CD4-positive, alpha-beta T cell treated with Interleukin-4 for 1 hour (primary cell): ENCODE data around the gene PIP5K1B.

Source experiments
- DNase-seq, 2 donors: peaks; one replicate each; pipeline ENCODE4 v3.0.0-alpha.2; 2020 to 2022

PIP5K1B gene

GRCh38 chr9:68925175-68925574, 220.1 kb downstream of the PIP5K1B start:
- DNase-seq: no peak

DNA sequence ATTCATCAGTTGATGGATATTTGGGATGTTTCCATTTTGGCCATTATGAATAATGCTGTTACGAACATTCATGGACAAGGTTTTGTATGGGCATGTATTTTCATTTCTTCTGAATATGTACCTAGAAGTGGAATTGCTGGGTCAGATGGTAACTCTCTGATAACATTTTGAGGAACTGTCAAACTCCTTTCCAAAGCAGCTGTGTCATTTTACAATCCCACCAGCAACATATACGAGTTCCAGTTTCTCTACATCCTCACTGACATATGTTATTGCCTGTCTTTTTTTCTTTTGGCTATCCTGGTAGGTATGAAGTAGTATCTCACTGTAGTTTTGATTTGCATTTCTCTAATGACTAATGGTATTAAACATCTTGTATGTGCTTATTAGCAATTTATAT, 222.1 kb downstream of the PIP5K1B start:
- DNase-seq: no peak

DNA sequence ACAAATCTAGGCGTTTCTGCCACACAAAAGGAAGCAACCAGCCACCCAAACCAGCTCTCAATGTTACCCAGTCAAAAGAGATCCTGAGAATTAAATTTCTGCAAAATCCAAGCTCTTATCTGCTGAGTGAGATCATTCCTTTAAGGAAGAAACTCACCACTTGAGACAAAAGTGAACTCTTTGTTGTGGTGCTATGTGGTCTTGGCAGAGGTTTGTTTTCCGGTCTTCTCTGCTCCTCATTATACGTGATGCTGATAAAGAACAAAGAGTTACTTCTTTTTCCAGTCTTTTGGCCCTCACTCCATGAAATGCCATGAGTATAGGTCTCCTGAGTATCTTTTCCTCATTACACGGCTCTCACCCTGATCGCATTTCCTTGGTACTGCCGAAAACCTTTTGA, 226.8 kb downstream of the PIP5K1B start:
- peak in 1 of 2 donors; percentile 20 for DNase-seq

GRCh38 chr9:68932458-68932857, 227.4 kb downstream of the PIP5K1B start:
- no peak for DNase-seq

- DNase-seq: no peak
Measured at GRCh38 chr9:68933434-68934328, 228.6 kb downstream of the PIP5K1B start.

DNA sequence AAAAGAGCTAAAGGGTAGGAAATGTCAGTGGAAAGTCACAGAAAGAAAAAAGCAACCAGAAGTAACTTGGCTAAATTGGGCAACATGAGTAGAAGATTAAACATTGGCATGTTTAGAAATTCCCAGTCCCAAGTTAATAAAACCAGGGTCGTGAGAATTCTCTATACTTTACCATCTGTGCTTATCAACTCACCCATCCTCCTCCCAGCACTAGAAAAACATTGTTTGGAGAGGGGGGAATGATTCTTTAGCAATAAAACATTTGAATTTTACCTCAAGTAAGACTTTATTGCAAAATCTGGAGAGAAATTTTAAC, 229.2 kb downstream of the PIP5K1B start:
- DNase-seq: no peak

- no peak for DNase-seq
Measured at GRCh38 chr9:68940573-68940972, 235.5 kb downstream of the PIP5K1B start.

DNA sequence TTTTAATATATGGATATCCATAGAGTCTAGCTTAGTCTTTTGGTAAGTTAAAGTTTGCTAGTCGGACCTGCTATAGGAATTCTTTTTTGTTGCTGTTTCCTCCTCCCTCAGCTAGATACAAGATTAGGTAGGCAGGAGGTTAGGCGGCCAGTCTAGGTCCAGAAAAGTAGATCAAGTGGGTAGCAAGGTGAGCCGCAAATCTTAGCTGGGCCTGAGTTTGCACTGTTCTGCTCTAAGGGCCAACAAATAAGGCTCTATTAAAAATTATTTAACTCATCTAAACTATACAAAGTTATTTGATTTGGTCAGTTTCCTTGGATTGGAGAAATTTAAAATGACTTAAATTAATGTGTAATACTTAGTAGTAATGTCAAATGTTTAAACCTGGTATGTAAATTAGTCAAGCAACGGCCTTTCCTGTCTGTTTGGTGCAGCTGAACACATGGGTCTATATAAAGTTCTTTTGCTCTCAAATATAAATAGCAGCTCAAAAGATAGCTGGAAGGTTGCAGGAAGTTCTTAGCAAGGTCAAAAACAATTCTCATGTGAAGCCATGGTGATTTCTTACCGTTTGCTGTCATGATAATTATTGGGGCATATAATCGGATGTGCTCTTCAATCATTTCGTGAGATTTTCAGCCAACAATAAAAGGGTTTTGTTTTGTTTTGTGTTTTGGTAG, 236.9 kb downstream of the PIP5K1B start:
- no peak for DNase-seq

- no peak for DNase-seq
Measured at GRCh38 chr9:68942790-68943189, 237.8 kb downstream of the PIP5K1B start.

DNA sequence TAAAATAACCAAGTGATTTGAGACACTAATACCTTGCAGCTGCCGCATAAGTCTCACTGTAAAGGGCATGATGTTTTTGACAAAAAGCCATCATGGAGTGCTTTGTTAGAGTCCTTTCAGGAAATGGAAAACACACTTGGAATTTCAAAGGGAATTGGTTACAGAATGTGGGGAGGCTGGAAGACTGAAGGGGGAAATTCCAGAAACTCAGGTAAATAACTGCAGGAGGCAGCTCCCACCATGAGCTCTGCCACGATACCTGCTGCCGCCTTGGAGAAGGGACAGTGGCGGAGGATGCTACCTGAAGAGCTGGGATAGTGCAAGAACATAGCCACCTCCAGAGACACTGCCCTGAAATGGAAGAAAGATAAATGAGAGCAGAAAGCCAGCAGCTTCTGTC, 242.0 kb downstream of the PIP5K1B start:
- no peak for DNase-seq

DNA sequence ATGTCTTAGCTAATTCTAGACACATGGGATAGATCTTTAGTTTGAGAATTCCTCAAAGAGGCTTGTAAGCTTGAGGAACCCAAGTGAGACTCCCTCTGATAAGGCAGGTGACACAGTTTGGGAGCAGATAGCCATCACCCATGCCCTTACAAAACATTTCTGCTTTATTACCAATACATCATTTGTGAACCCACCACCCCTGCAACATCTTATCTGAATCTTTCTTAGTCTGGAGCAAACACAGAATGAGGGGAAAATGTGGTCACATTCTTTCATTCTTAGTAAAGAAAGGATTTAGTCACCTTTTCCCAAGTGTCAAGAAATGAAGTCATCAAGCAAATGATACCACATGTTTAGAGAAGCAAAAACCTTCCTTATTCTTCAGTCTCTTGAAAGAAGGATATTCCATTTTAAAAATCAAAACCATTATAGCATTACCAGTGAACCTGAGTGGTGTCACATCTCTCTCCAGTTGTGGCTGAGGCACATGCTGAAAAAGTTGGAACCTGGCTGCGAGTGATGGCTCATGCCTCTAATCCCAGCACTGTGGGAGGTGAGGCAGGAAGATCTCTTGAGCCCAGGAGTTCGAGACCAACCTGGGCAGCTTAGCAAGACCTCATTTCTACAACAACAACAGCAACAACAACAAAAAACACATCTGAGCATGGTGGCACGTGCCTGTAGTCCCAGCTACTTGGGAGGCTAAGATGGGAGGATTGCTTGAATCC, 243.0 kb downstream of the PIP5K1B start:
- no peak for DNase-seq

DNA sequence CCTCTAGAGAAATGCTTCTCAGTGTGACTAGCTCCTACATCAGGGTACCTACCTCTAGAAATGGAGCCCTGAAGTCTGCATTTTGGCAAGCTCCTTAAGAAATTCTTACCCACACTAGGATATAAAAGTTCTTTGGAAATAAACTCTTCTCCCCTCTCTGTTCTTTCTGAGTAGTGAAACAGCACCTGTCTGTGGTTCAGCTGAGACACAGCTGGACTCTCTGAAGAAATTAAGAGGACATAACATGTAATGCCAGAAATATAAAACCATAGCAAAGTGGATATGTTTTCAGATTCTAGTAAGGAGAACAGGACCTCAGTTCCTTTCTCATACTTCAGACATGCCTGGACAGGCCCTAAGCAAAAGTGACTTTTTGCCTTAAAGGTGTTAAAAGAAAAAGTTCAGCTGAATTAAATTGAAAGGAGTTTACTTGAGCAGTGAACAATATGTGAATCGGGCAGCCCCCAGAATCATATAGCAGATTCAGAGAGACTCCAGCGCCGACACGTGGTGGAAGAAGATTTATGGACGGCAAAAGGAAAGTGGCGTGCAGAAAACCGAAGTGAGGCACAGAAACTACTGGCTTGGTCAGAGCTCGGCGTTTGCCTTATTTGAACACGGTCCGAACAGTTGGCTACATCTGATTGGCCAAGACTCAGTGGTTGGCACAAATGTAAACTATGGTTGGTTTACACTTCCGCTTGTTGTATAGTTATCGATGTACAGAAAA, 244.4 kb downstream of the PIP5K1B start:
- no peak for DNase-seq

- no peak for DNase-seq
Measured at GRCh38 chr9:68950188-68950587, 245.1 kb downstream of the PIP5K1B start.

- no peak for DNase-seq
Measured at GRCh38 chr9:68950689-68951088, 245.6 kb downstream of the PIP5K1B start.

- peak in 1 of 2 donors; percentile 24 for DNase-seq
Measured at GRCh38 chr9:68951879-68952659, 247.0 kb downstream of the PIP5K1B start.

DNA sequence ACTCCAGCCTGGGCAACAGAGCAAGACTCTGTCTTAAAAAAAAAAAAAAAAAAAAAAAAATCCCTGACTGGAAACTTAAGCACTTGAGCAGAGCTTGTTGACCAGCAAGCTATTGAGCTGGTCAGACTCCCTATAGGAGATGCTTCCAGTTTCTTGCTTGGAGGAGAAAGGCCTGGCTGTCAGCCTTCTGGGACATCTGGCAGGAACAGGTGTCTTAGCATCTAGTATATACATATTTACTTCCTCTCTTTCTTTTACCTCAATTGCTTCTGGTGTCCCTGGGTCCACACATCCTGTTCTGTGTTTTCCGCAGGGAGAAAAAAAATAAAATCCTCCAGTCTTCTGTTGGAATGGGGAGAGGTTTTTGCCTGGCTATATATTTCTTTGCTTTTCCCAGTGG, 248.7 kb downstream of the PIP5K1B start:
- no peak for DNase-seq

DNA sequence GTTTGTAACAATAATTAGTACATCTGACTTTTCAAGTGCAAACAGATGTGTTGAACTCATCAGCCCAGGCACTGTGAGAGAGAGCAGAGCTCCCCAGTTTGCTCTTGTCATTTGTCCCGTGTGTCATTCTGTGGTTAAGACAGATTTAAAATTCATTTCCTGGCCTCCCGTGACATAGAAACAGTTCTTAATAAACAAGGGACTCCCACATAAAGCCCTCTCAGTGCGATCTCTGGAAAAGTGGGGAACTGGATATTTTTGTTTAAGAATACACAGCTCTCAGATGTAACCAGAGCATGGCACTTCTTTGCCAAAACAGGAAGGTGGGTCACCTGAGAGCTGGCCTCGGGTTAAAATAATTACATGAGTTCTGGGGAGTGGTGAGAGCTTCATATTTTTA, 250.3 kb downstream of the PIP5K1B start:
- DNase-seq: no peak

GRCh38 chr9:68957479-68957878, 252.4 kb downstream of the PIP5K1B start:
- no peak for DNase-seq

- DNase-seq: no peak
Measured at GRCh38 chr9:68961587-68961986, 256.5 kb downstream of the PIP5K1B start.

GRCh38 chr9:68963416-68963815, 258.4 kb downstream of the PIP5K1B start:
- no peak for DNase-seq

DNA sequence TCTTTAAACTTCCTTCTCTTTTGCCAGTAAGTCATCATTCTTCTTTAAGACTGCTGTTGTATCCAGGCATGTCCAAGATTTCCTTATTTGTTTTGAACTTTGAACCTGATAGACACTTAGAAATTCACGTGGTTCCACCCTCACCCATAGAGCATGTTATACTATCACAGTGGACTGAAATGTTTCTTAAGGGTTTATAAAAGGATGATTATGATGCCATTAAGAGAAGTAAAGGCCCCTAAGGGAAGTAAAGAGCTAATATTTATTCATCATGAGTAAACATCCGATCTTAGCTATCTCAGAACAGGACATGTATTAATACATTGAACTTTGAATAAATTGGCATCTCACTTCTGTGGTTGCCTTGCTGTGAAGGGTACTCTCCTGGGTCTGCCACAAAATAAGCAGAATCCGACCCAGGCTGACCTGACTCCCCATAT, 259.1 kb downstream of the PIP5K1B start:
- no peak for DNase-seq

DNA sequence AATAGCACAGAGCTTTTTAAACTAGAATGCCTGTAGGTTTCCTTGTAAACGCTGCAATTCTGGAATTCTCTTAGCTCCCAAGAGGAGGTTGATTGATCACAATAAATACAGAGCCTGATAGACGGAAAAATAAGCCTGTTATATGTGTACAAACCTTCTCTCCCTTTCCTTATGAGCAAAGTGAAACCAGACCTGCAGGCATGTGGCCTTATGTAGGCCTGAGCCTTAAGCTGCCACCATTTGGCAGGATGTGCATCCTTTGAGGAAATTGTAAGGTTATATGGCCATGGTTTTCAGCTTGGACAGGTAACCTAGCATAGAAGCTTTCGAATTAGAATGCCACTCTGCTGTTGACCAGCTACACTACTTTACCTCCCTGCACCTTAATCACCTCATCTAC, 259.7 kb downstream of the PIP5K1B start:
- DNase-seq: no peak
